Psoas muscle (tissue), 8 donors: ENCODE data around the gene RPTOR. TPM values are rescaled to one million over a fixed set of nuclear protein-coding genes. Genes with fewer than 3 reads are reported as not detected.
A peak's percentile ranks its signal among the peaks of the same experiment; 100 is the strongest.

Source experiments
- ATAC-seq, 4 donors: fragments of 200-7000 bp; cut with Tn5 transposase; one replicate each; pipeline ENCODE4 v1.9.1; 2020; ENCODE audit warnings: moderate library complexity in 3 of 4, mild to moderate bottlenecking in 2 of 4
- DNase-seq, 2 donors: peaks; one replicate each; pipeline ENCODE4 v3.0.0-alpha.2; 2020
- H3K27ac ChIP-seq: fragments of 200-600 bp; one replicate; pipeline ENCODE4 v1.8.0; 2022
- H3K27me3 ChIP-seq, 3 donors: fragments of 200-600 bp in 1 of 3; one replicate each; pipeline versions ENCODE4 v1.6.1 to v1.8.0; 2013 to 2022; ENCODE audit warnings: low read length in 2 of 3, mild to moderate bottlenecking in 2 of 3, moderate library complexity in 1 of 3; ENCODE audit not compliant: insufficient read depth in 3 of 3
- H3K36me3 ChIP-seq, 2 donors: fragments of 200-600 bp in 1 of 2; one replicate each; pipeline versions ENCODE4 v1.6.1 to v1.8.0; 2013 to 2022; ENCODE audit warnings: low read depth in 1 of 2, mild to moderate bottlenecking in 1 of 2, moderate library complexity in 1 of 2; ENCODE audit not compliant: insufficient read depth in 1 of 2
- H3K4me1 ChIP-seq: fragments of 200-600 bp; one replicate; pipeline ENCODE4 v1.8.0; 2022
- H3K4me3 ChIP-seq: fragments of 200-600 bp; one replicate; pipeline ENCODE4 v1.8.0; 2022; ENCODE audit warnings: mild to moderate bottlenecking
- H3K9me3 ChIP-seq: fragments of 200-600 bp; one replicate; pipeline ENCODE4 v1.8.0; 2022
- CTCF ChIP-seq: fragments of 200-600 bp; IDR thresholded peaks from one replicate; pipeline ENCODE4 v1.8.0; 2022; ENCODE audit warnings: antibody characterized with exemption
- WGBS, 3 donors: extraction: QIAGEN DNeasy Blood & Tissue Kit; methylation state at CpG; one replicate each; pipeline versions ENCODE4 v1.1.6 to v1.1.7; 2013; 5-methylcytosine and 5-hydroxymethylcytosine counted together
- intact Hi-C, 2 donors: fragments of 100-400 bp; cut with DNase I; formaldehyde crosslinking; loops; one replicate each; pipeline versions ENCODE4 v1.11.0 to v1.14.2; 2022
- polyA plus RNA-seq, 3 donors: library from polyadenylated mRNA; stranded (reverse); fragments of 200-250 nt; gene quantifications; one replicate each; pipeline ENCODE4 v1.2.3, GENCODE V29; 2013
- total RNA-seq, 4 donors: library from RNA; stranded (reverse); fragmentation: NEBNext Ultra II Directional in 2 of 4; extraction: Animal tissue kit (Norgen Biotek cat#: 25700) in 2 of 4; gene quantifications; one replicate each; pipeline versions ENCODE4 v1.2.1 to v1.2.4, GENCODE V29; 2021 to 2023
- donor health status: healthy with polysubstance abuse.
- donor health status: DM: no; HTN: no; CAD: no; lungs with moderate emphysema.
- donor health status: Bipolar disorder and iron deficiency.
- donor health status: healthy.
- donor health status: DM: yes; HTN: yes; CAD: no.
- donor health status: DM: no; HTN: no; CAD: no.
- donor health status: DM: no; HTN: no; CAD: no.
- donor health status: DM: yes; HTN: yes; CAD: no.

The RPTOR gene
- total and polyA plus RNA-seq, 7 donors = 13.6 to 82.2 (median 32.5) TPM

GRCh38 chr17:80681215-80681614 lies 136.6 kb downstream of the RPTOR start:
- no peak overlapping the region for H3K4me3 ChIP-seq
- WGBS, 3 donors = 94 to 98% (median 96%) methylated on average over 18 of the region's 18 CpGs
- H3K4me1 ChIP-seq = no peaks in the 10 kb centered on the region
- ATAC-seq = no peak
- H3K27me3 ChIP-seq = no peaks in the 10 kb centered on the region
- no peak for DNase-seq
- no peaks in the 10 kb centered on the region for H3K9me3 ChIP-seq
- intact Hi-C loops = no loop called here
- H3K36me3 ChIP-seq = no peaks in the 10 kb centered on the region
- no peak overlapping the region for H3K27ac ChIP-seq
- no peak for TF ChIP-seq CTCF

- H3K27ac ChIP-seq = no peak overlapping the region
- H3K9me3 ChIP-seq = no peaks in the 10 kb centered on the region
- TF ChIP-seq CTCF = no peak
- ATAC-seq (peak in 2 of 4 donors; percentile 12 to 24), DNase-seq (no peak)
- intact Hi-C loops = no loop called here
- H3K4me1 ChIP-seq = no peaks in the 10 kb centered on the region
- no peaks in the 10 kb centered on the region for H3K36me3 ChIP-seq
- no peak overlapping the region for H3K4me3 ChIP-seq
- no peaks in the 10 kb centered on the region for H3K27me3 ChIP-seq
- WGBS, 3 donors = 88 to 90% (median 90%) methylated on average over 6 of the region's 6 CpGs
Observed at GRCh38 chr17:80682372-80682771, 137.7 kb downstream of the RPTOR start.

- Histone ChIP-seq H3K9me3 (no peaks in the 10 kb centered on the region), H3K4me1 (no peaks in the 10 kb centered on the region), H3K4me3 (no peak overlapping the region), H3K27me3 (no peaks in the 10 kb centered on the region), H3K36me3 (no peaks in the 10 kb centered on the region), H3K27ac (no peak overlapping the region)
- DNase-seq = no peak
- peak in 2 of 4 donors; percentile 71 to 76 for ATAC-seq
- 73 to 78% (median 78%) methylated on average over 10 of the region's 10 CpGs for WGBS, 3 donors
- TF ChIP-seq CTCF = no peak
- intact Hi-C loops = no loop called here
Observed at GRCh38 chr17:80683625-80684104, 139.0 kb downstream of the RPTOR start.

- TF ChIP-seq CTCF = no peak
- no peak overlapping the region for H3K27ac ChIP-seq
- H3K9me3 ChIP-seq = no peaks in the 10 kb centered on the region
- ATAC-seq (no peak), DNase-seq (no peak)
- 93 to 100% (median 97%) methylated on average over 9 of the region's 9 CpGs for WGBS, 3 donors
- no peaks in the 10 kb centered on the region for H3K4me1 ChIP-seq
- no peaks in the 10 kb centered on the region for H3K36me3 ChIP-seq
- H3K27me3 ChIP-seq = no peaks in the 10 kb centered on the region
- no peak overlapping the region for H3K4me3 ChIP-seq
- intact Hi-C loops = no loop called here
Observed at GRCh38 chr17:80687839-80688238, 143.2 kb downstream of the RPTOR start.

- H3K9me3 ChIP-seq = no peaks in the 10 kb centered on the region
- DNase-seq (no peak), ATAC-seq (no peak)
- 85 to 92% (median 88%) methylated on average over 13 of the region's 13 CpGs for WGBS, 3 donors
- intact Hi-C loops = no loop called here
- no peak overlapping the region for H3K4me3 ChIP-seq
- no peaks in the 10 kb centered on the region for H3K27me3 ChIP-seq
- TF ChIP-seq CTCF = no peak
- H3K4me1 ChIP-seq = no peaks in the 10 kb centered on the region
- H3K36me3 ChIP-seq = no peaks in the 10 kb centered on the region
- H3K27ac ChIP-seq = no peak overlapping the region
Observed at GRCh38 chr17:80689129-80689619, 144.5 kb downstream of the RPTOR start.
